ENCODE results near the gene ACTL10.
"Not testable (repeated sequence)": the region's sequence is repeated elsewhere in the genome, so short reads cannot be mapped to it uniquely, and the experiment has no call there.

Gene ACTL10

DNA sequence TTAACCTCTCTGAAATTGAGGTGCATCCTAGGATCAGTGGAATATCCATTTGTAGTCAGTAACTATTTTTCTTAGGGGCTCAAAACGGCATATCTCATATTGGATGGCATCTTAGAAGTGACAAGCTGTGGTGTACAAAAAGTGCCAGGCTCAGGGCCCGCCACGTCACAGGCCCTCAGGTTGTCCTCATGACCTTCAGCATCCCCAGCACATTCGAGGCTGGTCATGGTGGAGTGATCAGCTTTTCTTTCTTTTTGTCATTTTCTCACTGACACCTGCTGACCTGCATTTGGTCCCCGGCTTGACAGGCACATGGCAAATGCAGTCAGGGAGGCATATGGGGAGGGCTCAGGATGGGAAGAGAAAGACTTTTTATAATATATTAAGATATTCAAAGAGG is 26.5 kb downstream of the ACTL10 start:
- DNase-seq (ENCODE audit: insufficient read length, low spot score) (no peak), FAIRE-seq (no peak)

DNA sequence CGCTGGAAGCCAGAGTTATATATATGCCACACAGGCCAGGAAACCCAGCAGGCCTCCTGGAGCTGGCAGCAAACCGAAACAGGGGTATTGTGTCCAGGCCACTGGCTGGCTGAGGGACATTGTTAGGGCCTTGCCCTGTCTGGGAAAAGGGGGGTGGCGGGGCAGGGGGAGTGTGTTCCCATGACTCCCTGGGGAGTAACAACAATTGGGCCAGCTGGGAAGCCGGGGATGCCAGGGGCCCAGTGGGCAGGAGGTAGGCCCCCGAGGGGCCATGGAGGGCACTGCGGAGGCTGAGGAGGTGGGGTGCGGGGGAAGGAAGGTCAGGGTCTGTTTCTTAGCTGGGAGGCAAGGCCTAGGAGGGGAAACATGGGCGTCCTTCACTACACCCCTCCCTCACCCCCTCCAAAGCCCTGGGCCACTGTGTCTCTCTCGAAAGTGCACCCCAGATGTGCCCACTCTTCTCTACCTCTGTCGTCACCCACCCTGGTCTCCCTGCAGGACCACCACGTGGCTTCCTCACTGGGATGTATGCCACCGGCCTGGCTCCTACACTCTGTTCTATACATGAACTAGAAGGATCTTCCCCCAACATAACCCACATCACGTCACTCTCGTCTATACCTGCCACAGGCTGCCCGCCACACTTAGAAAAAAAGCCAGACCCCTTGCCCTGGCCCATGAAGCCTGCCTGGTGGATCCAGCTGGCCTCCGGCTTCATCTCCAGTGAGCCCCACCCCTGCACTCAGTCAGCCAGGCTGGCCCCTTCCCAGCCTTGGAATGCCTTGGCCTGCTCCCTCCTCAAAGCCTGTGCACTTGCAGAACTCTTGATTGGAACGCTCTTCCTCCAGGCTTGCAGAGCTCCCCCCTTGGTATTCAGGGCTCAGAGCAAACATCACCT is 27.2 kb downstream of the ACTL10 start:
- DNase-seq (ENCODE audit: insufficient read length, low spot score) (no peak), FAIRE-seq (no peak)

DNA sequence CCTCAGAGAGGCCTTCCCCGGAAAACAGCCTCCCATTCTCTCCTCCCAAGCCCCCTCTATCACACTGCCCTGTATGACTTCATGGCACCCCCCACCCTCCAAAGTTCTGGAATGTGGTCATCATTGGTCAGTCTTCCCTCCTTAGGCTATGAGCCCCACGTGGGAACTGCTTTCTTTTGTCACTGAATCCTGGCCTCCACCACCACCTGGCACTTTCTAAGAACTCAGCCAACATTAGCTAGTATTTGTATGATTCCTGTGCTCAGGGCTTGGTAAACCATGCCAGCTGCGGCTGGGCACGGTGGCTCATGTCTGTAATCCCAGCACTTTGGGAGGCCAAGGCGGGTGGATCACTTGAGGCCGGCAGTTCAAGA is 27.9 kb downstream of the ACTL10 start:
- DNase-seq (ENCODE audit: insufficient read length, low spot score) = no peak
- no peak for FAIRE-seq

DNA sequence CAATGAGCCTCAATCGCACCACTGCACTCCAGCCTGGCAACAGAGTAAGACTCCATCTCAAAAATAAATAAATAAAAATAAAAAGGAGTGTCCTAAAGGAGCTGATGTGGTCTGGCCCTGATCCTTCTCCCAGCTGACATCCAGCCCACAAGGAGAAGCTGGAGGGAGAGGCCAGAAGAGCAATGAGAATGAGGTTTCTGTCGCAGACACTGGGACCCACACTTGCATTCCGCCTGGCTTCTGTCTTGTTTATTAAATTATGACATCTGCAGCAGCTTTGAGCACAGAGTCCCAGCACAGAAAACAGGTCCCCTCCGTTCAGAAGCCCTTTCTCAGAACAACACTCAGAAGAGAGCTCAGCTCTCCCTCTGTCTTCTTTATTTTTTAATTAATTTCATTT is 29.7 kb downstream of the ACTL10 start:
- no peak for DNase-seq (ENCODE audit: insufficient read length, low spot score)
- FAIRE-seq = no peak

DNA sequence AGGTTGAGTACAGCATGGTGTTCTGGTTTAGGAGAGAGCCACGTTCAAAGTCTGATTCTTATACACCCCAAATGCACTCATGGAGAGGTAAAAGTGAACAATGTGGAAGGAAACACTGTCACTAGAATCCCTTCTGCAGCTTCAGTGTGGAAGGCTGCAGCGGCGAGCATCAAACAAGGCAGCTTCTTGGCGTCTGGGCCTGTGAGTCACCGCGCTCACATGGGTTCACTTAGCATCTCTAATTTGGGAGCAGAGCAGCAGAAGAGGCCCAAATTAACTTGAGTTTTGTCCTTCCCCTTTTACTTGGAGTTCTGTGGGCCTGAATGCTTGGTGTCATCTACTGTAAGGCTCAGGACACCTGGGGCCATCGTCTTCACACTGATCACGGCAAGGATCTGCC is 30.4 kb downstream of the ACTL10 start:
- DNase-seq (ENCODE audit: insufficient read length, low spot score) (no peak), FAIRE-seq (no peak)

DNA sequence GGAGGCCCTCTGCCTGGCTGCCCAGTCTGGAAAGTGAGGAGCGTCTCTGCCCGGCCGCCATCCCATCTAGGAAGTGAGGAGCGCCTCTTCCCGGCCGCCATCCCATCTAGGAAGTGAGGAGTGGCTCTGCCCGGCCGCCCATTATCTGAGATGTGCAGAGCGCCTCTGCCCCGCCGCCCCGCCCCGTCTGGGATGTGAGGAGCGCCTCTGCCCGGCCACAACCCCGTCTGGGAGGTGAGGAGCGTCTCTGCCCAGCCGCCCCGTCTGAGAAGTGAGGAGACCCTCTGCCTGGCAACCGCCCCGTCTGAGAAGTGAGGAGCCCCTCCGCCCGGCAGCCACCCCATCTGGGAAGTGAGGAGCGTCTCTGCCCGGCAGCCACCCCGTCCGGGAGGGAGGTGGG is 32.2 kb downstream of the ACTL10 start:
- FAIRE-seq; DNase-seq (ENCODE audit: insufficient read length, low spot score): not testable (repeated sequence)

DNA sequence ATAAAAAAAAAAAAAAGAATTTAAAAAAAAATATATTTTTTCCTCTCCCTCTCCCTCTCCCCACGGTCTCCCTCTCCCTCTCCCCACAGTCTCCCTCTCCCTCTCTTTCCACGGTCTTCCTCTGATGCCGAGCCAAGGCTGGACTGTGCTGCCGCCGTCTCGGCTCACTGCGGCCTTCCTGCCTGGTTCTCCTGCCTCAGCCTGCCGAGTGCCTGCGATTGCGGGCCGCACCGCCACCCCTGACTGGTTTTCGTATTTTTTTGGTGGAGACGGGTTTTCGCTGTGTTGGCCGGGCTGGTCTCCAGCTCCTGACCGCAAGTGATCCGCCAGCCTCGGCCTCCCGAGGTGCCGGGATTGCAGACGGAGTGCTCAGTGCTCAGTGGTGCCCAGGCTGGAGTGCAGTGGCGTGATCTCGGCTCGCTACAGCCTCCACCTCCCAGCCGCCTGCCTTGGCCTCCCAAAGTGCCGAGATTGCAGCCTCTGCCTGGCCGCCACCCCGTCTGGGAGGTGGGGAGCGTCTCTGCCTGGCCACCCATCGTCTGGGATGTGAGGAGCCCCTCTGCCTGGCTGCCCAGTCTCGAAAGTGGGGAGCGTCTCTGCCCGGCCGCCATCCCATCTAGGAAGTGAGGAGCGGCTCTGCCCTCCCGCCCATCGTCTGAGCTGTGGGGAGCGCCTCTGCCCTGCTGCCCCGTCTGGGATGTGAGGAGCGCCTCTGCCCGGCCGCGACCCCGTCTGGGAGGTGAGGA is 34.1 kb downstream of the ACTL10 start:
- DNase-seq (ENCODE audit: insufficient read length, low spot score); FAIRE-seq: not testable (repeated sequence)

DNA sequence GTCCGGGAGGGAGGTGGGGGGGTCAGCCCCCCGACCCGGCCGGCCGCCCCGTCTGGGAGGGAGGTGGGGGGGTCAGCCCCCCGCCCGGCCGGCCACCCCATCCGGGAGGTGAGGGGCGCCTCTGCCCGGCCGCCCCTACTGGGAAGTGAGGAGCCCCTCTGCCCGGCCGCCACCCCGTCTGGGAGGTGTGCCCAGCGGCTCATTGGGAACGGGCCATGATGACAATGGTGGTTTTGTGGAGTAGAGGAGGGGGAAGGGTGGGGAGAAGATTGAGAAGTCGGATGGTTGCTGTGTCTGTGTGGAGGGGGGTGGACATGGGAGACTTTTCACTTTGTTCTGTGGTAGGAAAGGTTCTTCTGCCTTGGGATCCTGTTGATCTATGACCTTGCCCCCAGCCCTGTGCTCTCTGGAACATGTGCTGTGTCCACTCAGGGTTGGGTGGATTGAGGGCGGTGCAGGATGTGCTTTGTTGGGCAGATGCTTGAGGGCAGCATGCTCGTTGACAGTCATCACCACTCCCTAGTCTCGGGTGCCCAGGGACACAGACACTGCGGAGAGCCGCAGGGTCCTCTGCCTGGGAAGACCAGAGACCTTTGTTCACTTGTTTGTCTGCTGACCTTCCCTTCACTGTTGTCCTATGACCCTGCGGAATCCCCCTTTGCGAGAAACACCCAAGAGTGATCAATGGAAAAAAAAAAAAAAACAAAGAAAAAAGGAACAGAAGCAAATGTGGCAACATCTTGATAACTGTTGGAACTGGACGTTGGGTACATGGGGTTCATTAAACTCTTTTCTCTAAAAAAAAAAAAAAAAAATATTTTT is 35.1 kb downstream of the ACTL10 start:
- DNase-seq (ENCODE audit: insufficient read length, low spot score) (no peak), FAIRE-seq (no peak)

DNA sequence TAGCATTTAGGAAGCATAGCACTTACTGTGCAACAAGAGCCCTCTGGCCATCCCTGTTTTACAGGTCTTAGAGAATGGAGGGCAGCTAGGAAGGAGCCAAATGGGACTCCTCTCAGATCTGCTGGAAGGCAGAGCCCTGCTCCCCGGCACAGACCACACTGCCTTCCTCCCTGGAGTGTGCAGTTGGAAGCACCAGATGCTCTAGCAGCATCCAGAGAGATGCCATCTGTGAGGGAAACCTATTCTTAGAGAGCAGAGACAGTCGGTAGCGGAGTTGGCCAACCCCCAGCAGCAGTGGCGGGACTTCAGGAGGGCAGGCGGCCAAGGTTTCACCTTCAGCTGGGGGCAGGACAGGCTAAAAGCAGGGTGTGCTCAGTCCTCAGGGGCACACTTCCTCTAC is 36.1 kb downstream of the ACTL10 start:
- DNase-seq (ENCODE audit: insufficient read length, low spot score) (no peak), FAIRE-seq (no peak)

DNA sequence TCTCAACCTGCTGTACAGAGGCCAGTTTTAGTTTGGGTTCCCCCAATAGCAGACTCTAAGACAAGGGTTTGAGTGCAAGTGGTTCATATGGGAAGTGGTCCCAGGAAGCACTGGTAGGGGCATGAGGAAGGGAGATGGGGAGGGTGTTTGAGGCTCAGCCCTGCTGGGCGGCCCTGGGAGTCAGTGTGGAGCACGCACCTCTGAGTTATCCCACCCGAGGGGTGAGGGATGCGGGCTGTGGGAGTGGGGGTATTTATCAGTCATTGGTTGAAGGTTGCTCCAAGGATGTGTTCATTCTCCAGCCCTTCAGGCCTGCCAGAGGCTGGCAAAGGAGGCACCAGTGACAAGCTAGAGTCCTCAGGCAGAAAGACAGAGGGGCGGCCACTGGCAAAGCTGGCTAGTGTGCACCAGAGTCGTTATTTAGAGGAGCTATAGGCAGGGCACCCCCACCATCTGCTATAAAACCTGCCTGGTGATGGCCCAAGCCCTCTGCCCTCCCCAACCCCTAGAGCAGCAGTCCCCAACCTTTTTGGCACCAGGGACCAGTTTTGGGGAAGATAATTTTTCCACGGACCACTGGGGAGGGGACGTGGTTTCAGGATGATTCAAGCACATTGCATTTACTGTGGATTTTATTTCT is 36.9 kb downstream of the ACTL10 start:
- DNase-seq (ENCODE audit: insufficient read length, low spot score) (no peak), FAIRE-seq (no peak)

DNA sequence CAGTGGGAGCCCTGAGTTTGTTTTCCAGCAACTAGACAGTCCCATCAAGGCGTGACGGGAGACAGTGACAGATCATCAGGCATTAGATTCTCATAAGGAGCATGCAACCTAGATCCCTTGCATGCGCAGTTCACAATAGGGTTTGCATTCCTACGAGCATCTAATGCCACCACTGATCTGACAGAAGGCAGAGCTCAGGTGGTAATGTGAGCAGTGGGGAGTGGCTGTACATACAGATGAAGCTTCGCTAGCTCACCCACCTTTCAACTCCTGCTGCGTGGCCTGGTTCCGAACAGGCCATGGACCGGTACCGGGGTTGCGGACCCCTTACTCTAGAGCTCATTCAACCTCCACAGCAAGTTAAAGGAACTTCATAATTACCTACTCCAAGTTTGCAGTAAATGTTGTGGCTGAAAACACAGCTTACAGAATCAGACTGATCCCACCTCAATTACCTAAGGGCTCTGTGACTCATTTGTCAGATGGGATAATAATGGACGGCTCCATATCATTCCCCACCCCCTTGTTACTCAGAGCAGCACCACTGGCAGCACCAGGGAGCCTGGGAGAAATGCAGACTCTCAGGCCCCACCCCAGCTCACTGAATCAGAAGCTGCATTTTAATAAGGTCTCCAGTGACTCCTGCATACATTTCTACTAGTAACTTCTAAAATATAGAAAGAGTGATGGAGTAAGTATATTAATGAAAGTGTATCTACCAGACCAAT is 37.6 kb downstream of the ACTL10 start:
- no peak for FAIRE-seq
- no peak for DNase-seq (ENCODE audit: insufficient read length, low spot score)

DNA sequence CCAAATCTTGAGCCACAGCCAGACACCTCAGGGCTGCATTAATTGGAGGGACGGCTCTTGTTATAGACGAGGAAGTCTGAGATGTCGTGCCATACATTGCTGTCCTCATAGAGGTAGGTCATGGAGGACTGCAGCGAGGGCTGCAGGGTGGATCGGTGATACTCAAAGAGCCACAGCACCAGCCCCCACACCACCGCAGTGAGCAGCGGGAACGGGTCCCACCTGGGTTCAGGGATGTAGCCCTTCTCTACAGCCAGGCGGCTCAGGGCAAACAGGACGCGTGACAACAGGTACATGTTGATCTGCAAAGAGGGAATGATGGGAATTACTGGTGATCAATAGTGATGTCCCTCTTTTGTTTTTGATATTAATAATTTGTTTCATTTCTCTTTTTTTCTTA is 40.9 kb downstream of the ACTL10 start:
- FAIRE-seq (no peak), DNase-seq (ENCODE audit: insufficient read length, low spot score) (no peak)

DNA sequence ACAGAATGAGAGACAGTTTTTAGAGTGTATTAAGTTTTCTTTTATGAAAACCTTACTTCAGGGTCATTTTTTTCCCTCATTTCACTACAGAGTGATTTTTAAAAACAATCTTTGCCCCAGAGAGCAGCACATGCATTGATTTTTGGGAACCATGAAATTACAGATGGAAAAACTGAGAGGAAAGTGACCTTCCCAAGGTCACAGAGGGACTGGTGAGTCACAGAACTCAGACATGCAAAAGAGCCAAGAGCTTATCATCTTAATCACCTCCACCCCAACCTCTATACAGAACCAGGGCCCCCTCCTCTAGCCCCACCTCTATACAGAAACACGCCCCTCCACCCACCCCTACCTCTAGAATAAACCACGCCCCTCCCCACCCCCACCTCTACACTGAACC is 42.7 kb downstream of the ACTL10 start:
- FAIRE-seq (no peak), DNase-seq (ENCODE audit: insufficient read length, low spot score) (no peak)

DNA sequence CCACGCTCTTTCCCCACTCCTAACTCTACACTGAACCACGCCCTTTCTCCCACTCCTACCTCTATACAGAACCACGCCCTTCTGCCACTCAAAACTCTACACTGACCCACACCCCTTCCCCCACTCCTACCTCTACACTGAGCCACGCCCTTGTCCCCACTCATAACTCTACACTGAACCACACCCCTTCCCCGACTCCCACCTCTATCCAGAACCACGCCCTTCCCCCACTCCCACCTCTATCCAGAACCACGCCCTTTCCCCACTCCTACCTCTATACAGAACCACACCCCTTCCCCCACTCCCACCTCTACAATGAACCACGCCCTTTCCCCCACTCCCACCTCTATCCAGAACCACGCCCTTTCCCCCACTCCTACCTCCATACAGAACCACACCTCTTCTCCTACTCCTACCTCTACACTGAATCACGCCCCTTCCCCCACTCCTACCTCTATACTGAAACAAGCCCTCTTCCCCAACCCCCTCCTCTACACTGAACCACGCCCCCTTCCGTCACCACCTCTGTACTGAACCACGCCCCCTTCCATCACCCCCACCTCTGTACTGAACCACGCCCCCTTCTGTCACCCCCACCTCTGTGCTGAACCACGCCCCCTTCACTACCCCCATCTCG is 43.3 kb downstream of the ACTL10 start:
- FAIRE-seq = no peak
- DNase-seq (ENCODE audit: insufficient read length, low spot score) = no peak

DNA sequence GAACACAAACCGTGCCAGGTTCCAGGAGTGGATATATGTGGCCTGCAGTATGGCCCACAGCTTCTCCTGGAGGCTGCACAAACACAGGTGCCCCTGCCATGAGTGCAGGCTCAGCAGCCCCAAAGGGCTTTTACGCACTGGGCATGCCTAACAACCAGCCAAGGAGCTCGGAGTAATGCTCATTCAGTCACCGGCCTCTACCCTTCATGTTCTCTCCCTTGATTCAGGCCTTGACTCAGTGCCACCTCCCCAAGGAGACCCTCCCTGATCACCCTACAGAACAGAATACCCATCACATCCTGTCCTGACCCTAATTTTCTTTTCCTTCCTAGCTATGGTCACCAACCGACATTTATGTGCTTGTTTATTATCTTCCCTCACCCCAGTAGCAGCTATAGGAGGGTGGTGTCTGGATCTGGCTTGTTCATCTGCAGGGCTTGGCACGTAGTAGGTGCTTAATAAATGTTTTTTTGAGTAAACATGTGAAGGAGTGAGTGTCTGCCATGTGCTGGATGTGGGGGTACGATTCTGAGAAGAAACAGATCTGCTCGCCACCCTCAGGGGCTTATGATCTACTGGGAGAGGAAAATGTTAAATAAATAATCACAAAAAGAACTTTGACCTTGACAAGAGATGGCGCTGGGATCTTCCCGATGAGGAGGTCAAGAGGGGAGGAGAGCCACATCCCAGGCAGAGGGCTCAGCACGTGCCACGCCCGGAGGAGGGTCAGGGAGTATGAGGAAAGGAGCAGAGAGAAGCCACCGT is 44.1 kb downstream of the ACTL10 start:
- FAIRE-seq = no peak
- DNase-seq (ENCODE audit: insufficient read length, low spot score) = no peak

DNA sequence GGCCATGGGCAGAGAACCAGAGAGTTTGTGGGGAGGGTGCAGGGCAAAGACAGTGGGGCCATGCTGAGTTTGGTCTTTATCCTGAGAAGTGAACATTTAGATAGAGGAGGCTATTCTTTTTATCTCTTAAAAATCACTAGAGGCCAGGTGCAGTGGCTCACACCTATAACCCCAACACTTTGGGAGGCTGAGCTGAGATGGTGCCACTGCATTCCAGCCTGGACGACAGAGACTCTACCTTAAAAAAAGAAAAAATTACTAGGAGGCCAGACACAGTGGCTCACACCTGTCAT is 44.6 kb downstream of the ACTL10 start:
- no peak for DNase-seq (ENCODE audit: insufficient read length, low spot score)
- no peak for FAIRE-seq

DNA sequence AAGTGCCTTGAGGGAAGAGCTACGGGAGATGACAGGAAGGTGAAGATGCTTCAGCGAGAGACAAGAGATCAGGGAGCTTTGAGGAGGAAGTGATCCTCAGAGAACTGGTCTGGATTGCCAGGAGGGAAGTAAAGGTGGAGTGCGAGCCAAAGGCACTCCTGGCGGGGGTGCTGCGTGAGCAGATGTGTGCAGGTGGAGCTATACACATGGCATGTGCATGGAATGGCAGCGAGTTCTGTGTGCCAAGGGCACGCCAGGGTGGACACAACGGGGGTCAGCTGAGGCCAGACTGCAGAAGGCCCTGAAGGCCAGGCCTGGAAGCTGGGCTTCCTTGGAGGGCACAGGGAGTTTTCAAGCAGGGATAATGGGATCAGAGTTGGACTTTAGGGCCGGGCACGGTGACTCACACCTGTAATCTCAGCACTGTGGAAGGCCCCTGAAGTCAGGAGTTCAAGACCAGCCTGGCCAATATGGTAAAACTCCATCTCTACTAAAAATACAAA is 47.2 kb downstream of the ACTL10 start:
- no peak for DNase-seq (ENCODE audit: insufficient read length, low spot score)
- no peak for FAIRE-seq

DNA sequence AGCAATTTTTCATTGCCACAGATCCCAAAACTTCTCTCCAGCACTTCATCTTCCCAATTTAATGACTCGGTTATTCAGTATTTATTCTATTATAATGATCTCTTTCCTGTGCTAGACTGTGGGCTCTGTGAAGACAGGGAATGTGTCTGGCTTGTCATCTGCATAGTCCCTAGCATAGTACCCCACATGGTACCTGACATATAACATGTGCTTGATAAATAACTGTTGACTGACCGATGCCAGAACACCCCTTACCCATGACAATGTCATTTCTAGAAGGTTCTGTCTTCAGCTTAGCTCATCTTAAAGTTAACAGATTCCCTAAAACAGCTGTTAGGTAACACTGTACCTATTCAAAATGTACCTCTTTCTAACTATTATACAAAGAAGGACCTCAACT is 49.8 kb downstream of the ACTL10 start:
- DNase-seq (ENCODE audit: insufficient read length, low spot score) = no peak
- FAIRE-seq = no peak

Data from HTR-8/SVneo (cell line).